ENCODE data around the gene CHST8.

CHST8 gene

GRCh38 chr19:33720155-33720493 is 98.4 kb downstream of the CHST8 start:
- DNase-seq, result no peak

- no peak for DNase-seq
Observed at GRCh38 chr19:33720691-33721682, 99.2 kb downstream of the CHST8 start.

GRCh38 chr19:33721735-33722297 is 100.1 kb downstream of the CHST8 start:
- DNase-seq, result no peak

- no peak for DNase-seq
Observed at GRCh38 chr19:33722456-33723239, 100.9 kb downstream of the CHST8 start.

GRCh38 chr19:33723512-33723911 is 101.8 kb downstream of the CHST8 start:
- DNase-seq, result no peak

- no peak for DNase-seq
Observed at GRCh38 chr19:33724021-33724720, 102.4 kb downstream of the CHST8 start.

GRCh38 chr19:33724721-33725060 is 102.9 kb downstream of the CHST8 start:
- no peak for DNase-seq

GRCh38 chr19:33725567-33725966 is 103.8 kb downstream of the CHST8 start:
- DNase-seq, result no peak

- DNase-seq, result no peak
Observed at GRCh38 chr19:33726756-33727155, 105.0 kb downstream of the CHST8 start.

- no peak for DNase-seq
Observed at GRCh38 chr19:33727331-33727998, 105.7 kb downstream of the CHST8 start.

- no peak for DNase-seq
Observed at GRCh38 chr19:33728141-33728540, 106.4 kb downstream of the CHST8 start.

GRCh38 chr19:33730858-33731607 is 109.3 kb downstream of the CHST8 start:
- no peak for DNase-seq

- DNase-seq, result no peak
Observed at GRCh38 chr19:33731881-33732280, 110.1 kb downstream of the CHST8 start.

GRCh38 chr19:33734913-33735312 is 113.2 kb downstream of the CHST8 start:
- DNase-seq, result no peak

- no peak for DNase-seq
Observed at GRCh38 chr19:33736158-33736557, 114.4 kb downstream of the CHST8 start.

GRCh38 chr19:33736787-33737186 is 115.0 kb downstream of the CHST8 start:
- no peak for DNase-seq

GRCh38 chr19:33737681-33738371 is 116.1 kb downstream of the CHST8 start:
- no peak for DNase-seq

GRCh38 chr19:33740811-33741396 is 119.2 kb downstream of the CHST8 start:
- no peak for DNase-seq

GRCh38 chr19:33745297-33745696 is 123.5 kb downstream of the CHST8 start:
- DNase-seq, result no peak

GRCh38 chr19:33746159-33746558 is 124.4 kb downstream of the CHST8 start:
- DNase-seq, result no peak

- DNase-seq, result no peak
Observed at GRCh38 chr19:33747273-33747672, 125.5 kb downstream of the CHST8 start.

Data from DMS 273 treated with DMSO at 0.1 percent for 48 hours (cell line).